ENCODE results near the gene TNFRSF8. TPM values are rescaled to one million over a fixed set of nuclear protein-coding genes. Genes with fewer than 3 reads are reported as not detected.

The TNFRSF8 gene
- total and polyA plus RNA-seq, 9 of the 15 experiments (the other 6 are each of a cell fraction or from before 2014, with no cell fraction given), result 3.5 to 38.4 (median 17.1) TPM

GRCh38 chr1:12166834-12167492 lies 103.9 kb downstream of the TNFRSF8 start, which contains the start of gene TNFRSF1B (continued):
- TF ChIP-seq PRPF4 (IDR thresholded peaks at IDR 0.05; ENCODE audit: insufficient read depth, low read depth, low read length, poor library complexity, severe bottlenecking) (no peak), OTX1 (CRISPR knock-in tag; IDR thresholded peaks at IDR 0.05) (no peak), KLF13 (tag; IDR thresholded peaks at IDR 0.05; ENCODE audit: borderline replicate concordance, low read depth) (peak; percentile 43; the same call in 1 of the 2 replicates), HNRNPK (IDR thresholded peaks at IDR 0.05; ENCODE audit: low read depth, low read length, poor library complexity, severe bottlenecking) (no peak), YY1 (IDR thresholded peaks at IDR 0.05; ENCODE audit: borderline replicate concordance in 1 of 3, control insufficient read depth in 1 of 3, extremely low read depth in 1 of 3, insufficient read depth in 3 of 3, insufficient read length in 1 of 3, insufficient replicate concordance in 2 of 3, low read depth in 1 of 3, low read length in 2 of 3) (peak in 2 of 3 experiments; percentile 51 to 61), POLR2AphosphoS2 (IDR thresholded peaks at IDR 0.05; ENCODE audit: low read length) (no peak)

GRCh38 chr1:12167493-12168429 lies 104.7 kb downstream of the TNFRSF8 start:
- Histone ChIP-seq H3K27me3 (ENCODE audit: control insufficient read depth in 2 of 2, insufficient read depth in 2 of 2, low read length in 2 of 2) (no peaks in the 10 kb centered on the region), H2AFZ (ENCODE audit: low read depth, low read length) (peak overlapping the region; percentile 60), H3K79me2 (ENCODE audit: control insufficient read depth, insufficient read depth, low read length) (peaks cover 55% of the 10 kb centered on the region), H3K9me3 (replicated peaks; ENCODE audit: control insufficient read depth, insufficient read depth, low read depth, low read length) (no peaks in the 10 kb centered on the region), H3K9me1 (ENCODE audit: control insufficient read depth, insufficient read depth, low read length) (no peaks in the 10 kb centered on the region), H3K4me3 (peak overlapping the region; percentile 52), H3K4me2 (ENCODE audit: insufficient read depth, low read length) (peak overlapping the region; percentile 82), H3K4me1 (replicated peaks in 1 of 2; ENCODE audit: control insufficient read depth in 2 of 2, insufficient read depth in 2 of 2, low read length in 2 of 2) (peaks cover 26 to 28% of the 10 kb centered on the region in 2 experiments; a peak in 4 of 5 replicates), H3K9ac (ENCODE audit: insufficient read depth in 1 of 2, low read depth in 2 of 2, low read length in 2 of 2) (peak overlapping the region; percentile 81 to 93), H4K20me1 (replicated peaks; ENCODE audit: control insufficient read depth, insufficient read depth, low read length) (peaks cover 11% of the 10 kb centered on the region), H3K36me3 (ENCODE audit: control insufficient read depth, insufficient read depth, low read length) (peaks cover 14% of the 10 kb centered on the region; the same call in 2 of the 3 replicates), H3K27ac (ENCODE audit: extremely low read depth, low read depth, low read length) (peak overlapping the region; percentile 78)
- DNase-seq (ENCODE audit: extremely low read depth in 1 of 4, low spot score in 3 of 4), result peak; percentile 81 to 86 (median 82)
- ATAC-seq, result peak; percentile 74
- BruUV-seq (replicated peaks), result TSS peak; percentile 44
- in situ Hi-C loops (cut with MboI) (no loop called here), intact Hi-C loops (cut with micrococcal nuclease) (no loop called here)
- WGBS (ENCODE audit: insufficient coverage, low coverage, missing lambda C conversion rate), result under 1% methylated on average over 33 of the region's 33 CpGs
- ChIA-PET POLR2A (interaction anchor here (0.7 to 2.2 kb wide), 6 partner anchors 11 to 1382 kb away, joined by 3 to 18 read pairs (median 4); no protein-coding TSS in a partner anchor), CTCF (ENCODE audit: low intra/inter-chr PET ratio) (no interaction called here)
- FAIRE-seq, result peak; percentile 88
- TF ChIP-seq COPS2 (conservative IDR thresholded peaks at IDR 0.05) (no peak), CTCF (IDR thresholded peaks at IDR 0.05 in 2 of 3, conservative IDR thresholded peaks at IDR 0.05 in 1 of 3; ENCODE audit: insufficient read depth in 2 of 3, low read depth in 1 of 3, low read length in 3 of 3) (no peak)
